ENCODE results near the gene RDH11.

GRCh38 chr14:67645414-67645813 is 50.1 kb downstream of the RDH11 start:
- TF ChIP-seq CTCF (IDR thresholded peaks at IDR 0.05; ENCODE audit: low read length), result no peak
- TF ChIP-seq EZH2 (optimal IDR thresholded peaks at IDR 0.05; ENCODE audit: low read depth, low read length), result no peak
- no peak for TF ChIP-seq EZH2phosphoT487 (IDR thresholded peaks at IDR 0.05; ENCODE audit: low read length)
